ENCODE measurements around the gene TMEM201.

DNA sequence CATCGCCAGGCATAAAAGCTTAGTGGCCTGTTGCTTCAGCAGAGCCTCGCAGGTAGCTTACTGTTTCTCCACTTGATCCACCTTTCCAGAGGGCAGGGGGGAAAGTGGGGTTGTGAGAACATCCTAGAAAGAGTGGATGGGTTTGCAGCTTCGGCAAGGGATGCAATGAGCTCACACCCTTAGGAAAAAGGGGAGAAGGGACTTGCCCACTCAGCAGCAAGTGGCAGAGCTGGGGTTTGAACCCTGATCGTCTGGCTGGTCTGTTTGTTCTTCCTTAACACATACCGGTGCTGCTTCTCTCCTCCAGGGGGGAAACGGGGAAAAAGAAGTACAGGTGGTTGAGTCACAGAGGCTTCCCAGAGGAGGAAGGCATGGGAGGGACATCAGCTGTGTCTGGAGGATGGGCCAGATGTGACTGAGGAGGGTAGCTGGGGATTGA, 1.0 kb downstream of the TMEM201 start:
- no peak for TF ChIP-seq CTCF (conservative IDR thresholded peaks at IDR 0.05; ENCODE audit: low read depth, low read length)
- no peak for TF ChIP-seq FOS (IDR thresholded peaks at IDR 0.05; ENCODE audit: low read depth, low read length)
- TF ChIP-seq RCOR1 (IDR thresholded peaks at IDR 0.05; ENCODE audit: insufficient replicate concordance, low read length): no peak
- TF ChIP-seq USF2 (IDR thresholded peaks at IDR 0.05; ENCODE audit: low read depth, low read length): no peak
- no peak for TF ChIP-seq BHLHE40 (IDR thresholded peaks at IDR 0.05; ENCODE audit: low read depth, low read length)
- TF ChIP-seq MAFK (IDR thresholded peaks at IDR 0.05; ENCODE audit: low read depth, low read length): no peak
- no peak for TF ChIP-seq POLR2A (IDR thresholded peaks at IDR 0.05; ENCODE audit: low read depth, low read length)
- TF ChIP-seq CEBPB (IDR thresholded peaks at IDR 0.05; ENCODE audit: low read depth, low read length): no peak
- no peak for TF ChIP-seq RFX5 (IDR thresholded peaks at IDR 0.05; ENCODE audit: low read depth, low read length)
- no peak for TF ChIP-seq RAD21 (IDR thresholded peaks at IDR 0.05; ENCODE audit: low read length)
- TF ChIP-seq MXI1 (IDR thresholded peaks at IDR 0.05; ENCODE audit: borderline replicate concordance, low read depth, low read length): no peak

Measured in IMR-90 (cell line).